Measurements from ENCODE around the gene ANTKMT. TPM values are rescaled to one million over a fixed set of nuclear protein-coding genes. Genes with fewer than 3 reads are reported as not detected.

Gene ANTKMT
- total and polyA plus RNA-seq, 2 of the 4 experiments (the other 2 are of a cell fraction), result 7.3 to 16.2 TPM

- Histone ChIP-seq H2BK15ac (ENCODE audit: low read depth, low read length) (no peak overlapping the region), H4K8ac (ENCODE audit: low read depth in 2 of 2, low read length in 2 of 2) (no peak overlapping the region), H3K27me3 (ENCODE audit: control insufficient read depth, insufficient read depth, low read length) (peaks cover 75% of the 10 kb centered on the region), H3K79me1 (ENCODE audit: low read depth in 1 of 2, low read length in 2 of 2) (no peaks in the 10 kb centered on the region), H3K4me2 (ENCODE audit: low read depth, low read length) (no peak overlapping the region), H3K4ac (ENCODE audit: low read depth, low read length) (no peak overlapping the region), H3K4me1 (ENCODE audit: control insufficient read depth, insufficient read depth, low read length) (no peaks in the 10 kb centered on the region), H2BK5ac (ENCODE audit: low read depth, low read length, poor library complexity, severe bottlenecking) (no peak overlapping the region), H3K9me1 (ENCODE audit: insufficient read depth, low read length) (no peaks in the 10 kb centered on the region), H4K5ac (ENCODE audit: low read depth, low read length) (no peak overlapping the region), H4K91ac (ENCODE audit: insufficient read depth, low read depth, low read length) (no peak overlapping the region), H2BK20ac (ENCODE audit: low read depth, low read length) (no peak overlapping the region), H3K9ac (ENCODE audit: low read depth, low read length) (no peak overlapping the region), H3K18ac (ENCODE audit: low read depth, low read length) (no peak overlapping the region), H3K9me3 (ENCODE audit: control insufficient read depth, insufficient read depth, low read length) (no peaks in the 10 kb centered on the region), H3K4me3 (ENCODE audit: insufficient read depth, low read depth, low read length) (no peak overlapping the region), H3K23ac (ENCODE audit: low read depth, low read length) (no peak overlapping the region), H2BK120ac (ENCODE audit: low read depth, low read length) (no peak overlapping the region), H3K14ac (replicated peaks; ENCODE audit: low read depth, low read length) (no peak overlapping the region), H2AK5ac (ENCODE audit: low read depth, low read length) (no peak overlapping the region), H4K20me1 (ENCODE audit: insufficient read depth, low read length) (peaks cover 8% of the 10 kb centered on the region), H2AK9ac (replicated peaks; ENCODE audit: low read depth, low read length, poor library complexity) (no peak overlapping the region), H3K56ac (ENCODE audit: extremely low read depth, insufficient read depth, low read length) (no peak overlapping the region), H3K36me3 (ENCODE audit: control insufficient read depth, insufficient read depth, low read length) (no peaks in the 10 kb centered on the region), H2AFZ (replicated peaks; ENCODE audit: low read length, poor library complexity) (no peak overlapping the region), H3K27ac (ENCODE audit: insufficient read depth, low read length) (no peak overlapping the region)
- intact Hi-C loops (cut with micrococcal nuclease) (no loop called here), dilution Hi-C loops (cut with HindIII; ENCODE audit: low sequenced_read_pairs, unreplicated experiment) (no loop called here), in situ Hi-C loops (cut with MboI; ENCODE audit: low sequenced_read_pairs) (loop anchor here (25.0 kb wide), 1 partner anchor 360 kb away; the partner anchor contains the start of gene SSTR5)
- TF ChIP-seq CHD1 (IDR thresholded peaks at IDR 0.05; ENCODE audit: low read depth, low read length), result no peak
- TF ChIP-seq SMC3 (IDR thresholded peaks at IDR 0.05; ENCODE audit: low read depth, low read length), result no peak
- no peak for TF ChIP-seq RCOR1 (IDR thresholded peaks at IDR 0.05; ENCODE audit: insufficient replicate concordance, low read length)
- TF ChIP-seq RAD21 (IDR thresholded peaks at IDR 0.05; ENCODE audit: low read length), result no peak
- no peak for TF ChIP-seq POLR2A (IDR thresholded peaks at IDR 0.05; ENCODE audit: low read depth, low read length)
- no peak for TF ChIP-seq NFE2L2 (IDR thresholded peaks at IDR 0.05; ENCODE audit: low read depth, low read length)
- no peak for TF ChIP-seq USF2 (IDR thresholded peaks at IDR 0.05; ENCODE audit: low read depth, low read length)
- TF ChIP-seq FOS (IDR thresholded peaks at IDR 0.05; ENCODE audit: low read depth, low read length), result no peak
- TF ChIP-seq ELK1 (IDR thresholded peaks at IDR 0.05; ENCODE audit: borderline replicate concordance, low read depth, low read length), result no peak
- no peak for TF ChIP-seq BHLHE40 (IDR thresholded peaks at IDR 0.05; ENCODE audit: low read depth, low read length)
- WGBS, 2 experiments (ENCODE audit: extremely low coverage in 2 of 2, insufficient read length in 1 of 2), result 80% methylated on average over 13 of the region's 19 CpGs; no CpG with 5 or more reads in 1 of the 2 experiments
- BruUV-seq (replicated peaks), result no TSS peak
- ChIA-PET POLR2A (ENCODE audit: unreplicated experiment) (no interaction called here), CTCF (no interaction called here)
- DNase-seq (no peak), ATAC-seq (ENCODE audit: low read depth) (no peak)
Measured at GRCh38 chr16:702341-702740, 18.6 kb upstream of the ANTKMT start.

Measured in IMR-90 (cell line).